Bronchial epithelial cell (primary cell): ENCODE measurements around the gene DCTN3. TPM values are rescaled to one million over a fixed set of nuclear protein-coding genes. Genes with fewer than 3 reads are reported as not detected.

Experiments used
- DNase-seq: peaks from one replicate; pipeline ENCODE4 v3.0.0-alpha.2; 2010; ENCODE audit warnings: low read depth
- FAIRE-seq: peaks from 2 replicates; lab custom pipeline; 2011; peaks lifted over from hg19 to GRCh38; lab: Jason Lieb, UNC
- H3K27me3 ChIP-seq: 2 replicates; pipeline ENCODE4 v1.5.1; 2011; ENCODE audit warnings: low read length; ENCODE audit not compliant: control insufficient read depth, insufficient read depth
- H3K36me3 ChIP-seq: 2 replicates; pipeline ENCODE4 v1.5.1; 2011; ENCODE audit warnings: low read length; ENCODE audit not compliant: control insufficient read depth, insufficient read depth
- H3K4me3 ChIP-seq: 2 replicates; pipeline ENCODE4 v1.5.1; 2011; ENCODE audit warnings: mild to moderate bottlenecking, low read depth, low read length, control low read depth
- CTCF ChIP-seq: IDR thresholded peaks from 2 replicates; pipeline ENCODE4 v1.5.1; 2011; ENCODE audit warnings: mild to moderate bottlenecking, moderate library complexity, low read length, control low read depth, inconsistent platforms; ENCODE audit not compliant: insufficient read depth, severe bottlenecking
- total RNA-seq: library from RNA; depleted of rRNA; stranded (reverse); fragments of >200 nt; gene quantifications from 2 replicates; pipeline ENCODE4 v1.2.1, GENCODE V29; 2014

DCTN3 gene
- total RNA-seq, 1 donor from 2014 or later, result 57.1 TPM

GRCh38 chr9:34654323-34655051, 34.2 kb upstream of the DCTN3 start:
- no peak for TF ChIP-seq CTCF
- FAIRE-seq (no peak), DNase-seq (no peak)

GRCh38 chr9:34653151-34654072, 33.1 kb upstream of the DCTN3 start:
- FAIRE-seq, result no peak
- Histone ChIP-seq H3K4me3 (no peak overlapping the region), H3K36me3 (peaks cover 1% of the 10 kb centered on the region), H3K27me3 (no peaks in the 10 kb centered on the region)
- no peak for TF ChIP-seq CTCF
- no peak for DNase-seq

More at GRCh38 chr9:34654323-34655051, 34.2 kb upstream of the DCTN3 start:
- no peaks in the 10 kb centered on the region for H3K27me3 ChIP-seq
- H3K36me3 ChIP-seq, result no peaks in the 10 kb centered on the region
- no peak overlapping the region for H3K4me3 ChIP-seq

- no peaks in the 10 kb centered on the region for H3K27me3 ChIP-seq
- DNase-seq (no peak), FAIRE-seq (peak; percentile 7)
- TF ChIP-seq CTCF, result no peak
- peaks cover 1% of the 10 kb centered on the region for H3K36me3 ChIP-seq
- peak overlapping the region; percentile 15 for H3K4me3 ChIP-seq
These were observed 32.3 kb upstream of the DCTN3 start for GRCh38 chr9:34652602-34653000.

GRCh38 chr9:34651876-34652601, 31.7 kb upstream of the DCTN3 start, which contains the start of gene IL11RA:
TSS of gene IL11RA (plus strand) at chr9:34652185. CDS start at chr9:34655218, 3,033 bp downstream.
- peak; percentile 71 for DNase-seq
- peak; percentile 96 for FAIRE-seq

More at GRCh38 chr9:34651876-34652601, 31.7 kb upstream of the DCTN3 start, which contains the start of gene IL11RA:
- Histone ChIP-seq H3K36me3 (peaks cover 1% of the 10 kb centered on the region), H3K4me3 (peak within 1 kb of the TSS; percentile 15), H3K27me3 (no peaks in the 10 kb centered on the region)
- no peak for TF ChIP-seq CTCF
